HS-27A (cell line): ENCODE measurements around the gene SLC13A3.

ENCODE experiments used
- DNase-seq: peaks from one replicate; pipeline ENCODE4 v3.0.0-alpha.2; 2012; ENCODE audit warnings: low read depth, missing footprints

Gene SLC13A3

DNA sequence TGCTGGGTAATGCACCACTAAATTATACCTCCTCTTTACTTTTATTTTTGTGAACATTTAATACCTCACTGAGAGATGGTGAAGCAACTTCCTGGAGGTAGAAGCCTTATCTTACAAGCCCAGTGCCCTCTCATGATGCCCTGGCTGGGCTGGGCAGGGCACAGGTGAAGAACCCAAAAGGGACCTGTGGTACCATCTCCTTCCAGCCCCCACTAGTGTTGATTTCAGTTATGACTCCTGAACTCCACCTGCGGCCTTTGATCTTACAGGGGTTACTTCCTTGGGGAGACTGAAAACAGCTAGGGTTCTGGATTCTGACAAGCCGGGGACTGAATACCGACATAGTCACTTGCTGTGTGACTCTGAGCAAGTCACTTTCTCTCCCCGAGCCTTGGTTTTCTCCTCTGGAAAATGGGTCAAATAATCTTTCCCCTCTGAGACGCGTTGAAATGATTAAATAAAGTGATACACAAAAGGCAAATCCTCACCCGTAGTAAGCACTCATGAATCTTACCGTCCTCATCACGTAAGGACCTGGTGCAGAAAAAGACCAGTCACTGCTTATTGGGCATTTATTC lies 1.2 kb downstream of the SLC13A3 start:
- no peak for DNase-seq

DNA sequence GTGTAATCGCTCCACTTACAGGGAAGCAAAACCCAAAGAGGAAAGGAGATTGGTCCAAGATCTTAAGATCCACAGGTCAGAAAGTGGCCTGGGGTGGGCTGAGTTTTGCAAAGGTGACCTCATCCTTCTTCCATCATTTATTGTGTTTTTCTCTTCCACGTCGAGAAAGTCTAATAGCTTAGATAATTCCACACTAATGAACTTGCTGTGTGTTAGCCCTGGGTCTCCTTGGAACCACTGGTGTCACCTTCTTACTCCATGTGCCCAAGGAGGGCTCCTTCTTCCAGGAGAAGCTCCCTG lies 1.7 kb downstream of the SLC13A3 start:
- DNase-seq: no peak

DNA sequence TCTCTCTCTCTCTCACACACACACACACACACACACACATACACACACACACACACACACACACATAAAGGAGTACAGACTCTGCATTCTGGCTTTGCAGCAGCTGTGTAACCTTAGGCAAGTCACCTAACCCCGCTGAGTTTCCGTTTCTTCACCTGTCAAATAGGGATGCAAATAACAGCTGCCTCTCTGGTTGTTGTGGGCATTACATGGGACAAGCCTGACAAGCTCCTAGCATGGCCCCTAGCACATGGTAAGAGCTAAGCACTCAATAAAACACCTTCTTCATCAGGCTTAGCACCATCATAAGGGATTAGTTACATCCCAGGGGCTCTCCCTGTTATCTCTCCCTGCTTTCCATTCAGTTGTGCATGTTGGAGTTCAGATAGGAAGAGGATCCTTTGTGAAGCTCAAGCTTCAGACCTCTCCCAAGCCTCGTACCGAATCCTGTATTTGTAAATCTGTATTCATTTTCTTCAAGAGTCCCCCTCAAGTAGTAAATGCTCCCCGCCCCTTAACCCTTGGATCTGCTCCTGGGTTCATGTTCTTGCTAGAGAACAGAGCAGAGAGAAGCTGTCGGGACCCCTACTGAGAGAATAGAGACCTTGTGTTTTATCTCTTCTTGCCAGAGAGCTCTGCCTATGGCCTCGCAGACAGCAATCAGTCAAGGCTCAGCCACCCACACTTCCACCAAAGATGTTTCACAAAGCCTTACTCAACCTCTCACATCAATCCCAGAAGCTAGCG lies 2.2 kb downstream of the SLC13A3 start:
- no peak for DNase-seq

DNA sequence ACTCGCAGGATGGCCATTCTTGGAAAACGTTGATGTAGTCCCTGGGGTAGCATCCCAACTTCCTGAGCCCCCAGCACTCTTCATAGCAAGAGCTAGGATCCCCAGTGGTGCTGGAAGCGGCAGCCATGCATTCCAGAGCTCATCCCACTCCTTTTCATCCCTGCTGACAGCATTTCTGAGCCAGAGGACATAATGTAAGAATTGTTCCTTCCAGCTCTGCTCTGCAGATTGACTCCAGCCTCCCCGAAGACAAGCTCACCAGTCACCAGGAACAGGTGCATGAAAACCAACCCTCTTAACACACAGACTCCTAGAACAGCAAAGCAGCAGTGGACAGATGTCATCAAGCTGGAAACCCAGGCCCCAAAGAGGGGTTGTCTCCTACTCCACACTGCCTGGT lies 3.8 kb downstream of the SLC13A3 start:
- DNase-seq: no peak

DNA sequence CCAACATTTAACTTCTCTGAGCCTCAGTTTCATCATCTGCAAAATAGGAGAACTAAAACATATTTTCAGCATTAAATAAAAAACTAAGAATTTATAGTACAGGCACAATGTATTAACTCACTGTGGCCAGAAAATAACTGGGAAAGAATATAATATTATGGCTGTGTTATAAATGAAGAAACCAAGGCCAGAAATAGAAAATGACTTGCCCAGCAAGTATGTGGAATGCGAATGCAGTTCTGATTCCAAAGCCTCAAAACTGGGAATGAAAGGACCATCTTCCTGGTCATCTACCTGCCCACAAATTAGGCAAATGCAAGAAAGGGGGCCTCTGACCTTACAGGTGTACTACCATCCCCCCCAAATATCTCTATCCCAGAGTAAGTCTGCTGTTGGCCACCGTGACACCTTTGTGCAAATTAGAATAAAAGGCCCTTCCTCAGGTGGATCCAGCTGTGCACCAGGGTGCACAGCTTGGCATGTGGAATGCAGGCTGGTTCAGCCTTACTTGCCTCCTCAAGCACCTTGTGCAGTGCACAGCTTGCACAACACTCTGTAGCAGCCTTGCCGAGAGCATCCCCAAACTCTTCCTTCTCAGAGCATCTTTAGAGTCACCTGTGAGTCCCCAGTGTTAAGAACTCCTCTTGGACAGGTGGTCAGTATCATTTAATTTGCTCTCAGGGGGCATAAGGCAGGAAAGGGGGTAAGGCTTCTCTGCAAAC lies 4.4 kb downstream of the SLC13A3 start:
- no peak for DNase-seq

DNA sequence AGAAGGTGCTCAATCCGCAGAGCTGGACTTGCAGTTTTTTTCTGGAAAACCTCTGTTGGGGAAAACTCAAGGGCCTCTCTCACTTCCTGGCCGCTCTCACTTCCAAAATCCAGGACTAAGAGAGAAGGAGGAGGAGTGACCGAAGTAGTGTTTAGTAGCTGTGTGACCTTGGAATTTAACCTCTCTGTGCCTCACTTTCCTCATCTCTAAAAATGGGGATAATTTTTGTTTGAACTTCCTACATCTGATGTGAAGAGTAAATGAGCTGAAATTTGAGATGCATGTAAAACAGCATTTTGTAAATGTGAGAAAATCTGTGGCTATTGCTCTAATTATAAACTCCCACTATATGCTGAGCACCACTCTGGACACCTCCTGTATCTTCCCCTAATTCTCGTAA lies 5.1 kb downstream of the SLC13A3 start:
- no peak for DNase-seq

DNA sequence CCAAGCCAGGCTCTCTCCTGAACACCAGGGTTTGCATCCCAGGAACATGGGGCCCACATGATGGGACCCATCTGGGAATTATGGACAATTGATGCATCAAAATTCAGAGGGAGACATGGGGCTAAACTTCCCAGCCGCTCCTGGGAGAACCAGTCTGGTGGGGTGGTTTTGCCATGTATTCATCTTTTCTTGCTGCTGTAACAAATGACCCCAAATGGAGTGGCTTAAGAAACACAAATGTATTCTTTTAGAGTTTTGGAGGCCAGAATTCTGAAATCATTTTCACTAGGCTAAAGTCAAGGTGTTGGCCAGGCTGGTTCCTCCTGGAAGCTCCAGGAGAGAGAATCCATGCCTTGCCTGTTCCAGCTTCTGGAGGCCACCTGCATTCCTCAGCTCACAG lies 6.5 kb downstream of the SLC13A3 start:
- no peak for DNase-seq

DNA sequence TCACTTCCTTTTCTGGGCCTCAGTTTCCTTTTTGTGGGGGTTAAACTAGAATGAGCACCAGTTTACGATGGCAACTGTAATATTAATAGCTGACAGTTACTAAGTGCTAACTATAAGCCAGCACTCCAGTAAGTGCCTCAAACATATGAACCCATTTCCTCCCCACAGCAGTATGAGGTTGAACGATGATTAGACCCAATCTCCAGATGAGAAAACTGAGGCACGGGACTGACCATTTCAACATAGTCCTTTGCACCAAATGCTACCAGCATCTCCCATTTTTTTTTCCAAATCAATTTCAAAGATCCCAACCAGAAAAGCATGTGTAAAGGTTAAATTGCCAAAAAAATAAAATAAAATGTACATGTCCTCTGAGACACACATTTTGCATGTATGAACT lies 7.1 kb downstream of the SLC13A3 start:
- DNase-seq: no peak

DNA sequence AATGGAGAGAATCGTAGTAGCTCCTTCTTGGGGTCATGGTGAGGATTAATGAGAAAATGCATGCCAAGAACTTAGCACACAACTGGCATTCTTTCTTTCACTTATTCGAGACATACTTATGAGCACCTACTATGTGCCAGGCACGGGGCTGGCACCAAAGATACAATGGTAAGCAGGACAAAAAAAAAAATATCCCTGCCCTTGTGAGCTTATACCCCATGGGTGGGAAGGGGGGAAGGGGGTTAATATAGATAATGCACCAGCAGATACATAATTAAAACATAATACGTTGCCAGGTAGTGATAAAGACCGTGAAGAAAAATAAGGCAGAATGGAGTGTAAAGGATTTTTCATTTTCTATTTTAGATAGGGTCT lies 8.3 kb downstream of the SLC13A3 start:
- no peak for DNase-seq

DNA sequence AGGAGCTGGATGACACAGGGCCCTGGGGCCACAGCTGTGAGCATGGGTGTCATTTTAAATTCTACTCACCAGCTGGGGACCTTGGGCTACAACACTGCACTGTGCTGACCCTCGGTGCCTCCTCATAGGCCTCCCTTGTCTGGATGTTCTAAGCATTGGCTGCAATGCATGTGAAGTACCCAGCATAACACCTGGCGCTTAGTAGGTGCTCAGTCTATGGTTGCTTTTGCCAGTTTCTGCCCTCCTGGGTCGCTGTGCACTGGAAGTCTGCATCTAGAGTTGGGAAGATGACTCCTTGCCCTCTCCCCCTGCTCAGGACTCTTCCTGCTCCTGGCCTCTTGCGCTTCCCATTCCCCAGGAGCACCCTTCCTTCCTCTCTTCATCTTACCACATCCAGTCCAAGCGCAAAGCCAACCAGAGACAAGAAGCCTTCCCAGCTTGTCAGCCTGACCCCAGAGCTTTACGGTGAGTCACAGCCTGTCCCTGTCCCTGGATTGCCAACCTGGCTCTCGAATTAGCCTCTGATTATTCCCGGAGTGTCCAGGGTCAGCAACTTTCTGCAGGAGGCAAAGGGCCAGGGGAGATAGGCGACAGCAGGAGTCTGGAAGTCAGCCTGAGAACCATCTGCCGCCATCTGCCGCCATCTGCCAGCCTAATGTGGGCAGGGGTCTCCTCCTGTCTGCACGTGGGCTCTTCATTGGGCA lies 8.8 kb downstream of the SLC13A3 start:
- DNase-seq: no peak

DNA sequence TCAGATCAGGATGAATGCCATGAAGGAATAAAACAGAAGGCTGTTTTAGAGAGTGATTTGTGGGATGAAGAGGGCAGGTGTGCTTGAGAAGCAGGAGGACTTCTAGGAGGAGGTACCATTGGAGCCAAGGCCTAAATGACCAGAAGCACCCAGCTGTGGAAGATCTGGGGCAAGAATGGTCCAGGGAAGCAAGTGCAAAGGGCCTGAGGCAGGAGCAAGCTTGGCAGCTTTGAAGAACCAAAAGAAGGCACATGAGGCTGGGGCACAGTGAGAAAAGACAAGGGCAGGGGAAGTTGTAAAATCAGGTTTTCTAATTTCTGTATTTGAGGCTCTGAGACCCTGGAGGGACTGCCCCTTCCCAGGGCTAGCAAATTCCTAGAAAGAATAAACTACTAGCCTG lies 9.8 kb downstream of the SLC13A3 start:
- no peak for DNase-seq

DNA sequence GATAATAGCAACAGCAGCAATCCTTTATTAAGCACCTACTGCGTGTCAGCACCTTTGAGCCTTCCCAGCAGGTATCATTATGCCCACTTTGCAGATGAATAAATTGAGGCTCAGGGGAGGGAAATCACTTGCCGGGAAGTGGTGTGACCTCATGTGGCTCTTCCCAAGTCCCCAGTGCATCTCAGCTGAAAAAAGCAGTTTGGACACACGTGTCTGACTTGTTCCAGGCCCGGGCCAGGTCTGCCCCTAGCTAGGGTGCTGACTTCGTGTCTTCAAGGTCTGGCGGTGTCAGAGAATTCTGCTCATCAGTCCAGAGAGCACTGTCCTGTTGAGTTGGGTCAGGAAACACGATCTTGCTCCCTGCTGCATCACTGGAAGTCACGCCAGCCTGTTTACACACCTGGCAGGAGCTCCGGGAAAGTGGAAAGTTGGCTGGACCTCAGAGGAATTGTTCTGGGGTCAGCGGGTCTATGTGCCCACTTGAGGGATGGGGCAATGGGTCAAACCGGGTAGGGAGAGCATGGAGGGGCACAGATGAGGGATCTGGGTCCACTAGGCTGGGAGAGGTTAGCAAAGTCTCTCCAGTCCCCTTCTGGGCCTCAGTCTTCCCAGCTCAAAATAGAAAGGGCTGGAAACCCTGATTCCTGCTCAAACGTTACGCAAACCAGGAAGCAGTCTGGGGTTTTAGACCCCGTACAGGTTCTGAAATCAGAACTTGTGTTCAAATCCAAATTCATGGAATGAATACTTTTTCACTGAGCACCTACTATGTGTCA lies 10.5 kb downstream of the SLC13A3 start:
- no peak for DNase-seq

DNA sequence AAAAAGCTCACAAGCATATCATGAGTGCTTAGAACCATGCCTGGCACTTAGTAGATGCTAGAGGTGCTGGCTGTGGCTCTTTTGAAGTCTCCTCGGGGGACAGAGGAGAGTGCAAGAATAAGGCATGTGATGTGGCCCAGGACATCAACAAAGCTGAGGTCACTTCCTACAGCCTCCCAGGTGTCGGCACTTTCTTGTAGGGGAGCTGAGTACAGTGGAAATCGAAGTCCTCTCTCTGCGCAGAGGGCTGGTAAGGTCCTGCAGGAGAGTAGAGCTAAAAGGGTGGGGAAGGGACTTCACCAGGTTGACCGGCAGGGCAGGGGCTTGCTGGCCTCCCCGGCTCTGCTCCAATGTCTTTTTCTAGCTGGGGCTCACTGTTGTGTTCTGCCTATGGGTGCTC lies 11.2 kb downstream of the SLC13A3 start:
- DNase-seq: no peak

DNA sequence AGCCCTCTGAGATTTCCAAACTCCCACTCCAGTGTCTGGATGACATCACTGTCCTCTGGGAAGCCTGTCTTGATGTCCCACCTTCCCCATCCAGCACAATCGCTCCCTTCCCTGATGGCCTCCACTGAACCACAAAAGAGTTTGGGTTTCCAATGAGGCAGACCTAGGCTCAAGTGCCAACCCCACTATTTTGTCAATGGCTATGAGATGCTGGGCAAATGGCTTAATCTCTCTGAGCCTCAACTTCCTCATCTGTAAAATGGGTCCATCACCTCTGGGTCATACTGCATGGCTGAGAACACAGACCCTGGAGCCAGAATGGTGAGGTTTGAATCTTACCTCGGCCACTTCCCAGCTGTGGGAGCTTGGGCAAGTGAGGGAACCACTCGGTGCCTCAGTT lies 11.7 kb downstream of the SLC13A3 start:
- DNase-seq: no peak

DNA sequence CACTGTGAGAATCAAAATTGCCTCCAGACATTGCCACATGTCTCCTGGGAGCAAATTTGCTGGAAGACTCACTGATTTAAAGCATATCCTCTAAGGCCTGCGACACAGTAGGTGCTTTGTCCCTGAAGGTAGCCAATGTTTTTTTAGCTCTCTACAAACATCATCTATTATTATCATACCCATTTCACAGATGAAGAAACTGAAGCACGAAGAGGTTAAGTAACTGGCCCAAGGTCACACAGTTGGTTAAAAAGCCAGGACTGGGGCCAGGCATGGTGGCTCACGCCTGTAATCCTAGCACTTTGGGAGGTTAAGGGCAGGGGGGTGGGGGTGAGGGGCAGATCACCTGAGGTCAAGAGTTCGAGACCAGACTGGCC lies 12.4 kb downstream of the SLC13A3 start:
- no peak for DNase-seq

DNA sequence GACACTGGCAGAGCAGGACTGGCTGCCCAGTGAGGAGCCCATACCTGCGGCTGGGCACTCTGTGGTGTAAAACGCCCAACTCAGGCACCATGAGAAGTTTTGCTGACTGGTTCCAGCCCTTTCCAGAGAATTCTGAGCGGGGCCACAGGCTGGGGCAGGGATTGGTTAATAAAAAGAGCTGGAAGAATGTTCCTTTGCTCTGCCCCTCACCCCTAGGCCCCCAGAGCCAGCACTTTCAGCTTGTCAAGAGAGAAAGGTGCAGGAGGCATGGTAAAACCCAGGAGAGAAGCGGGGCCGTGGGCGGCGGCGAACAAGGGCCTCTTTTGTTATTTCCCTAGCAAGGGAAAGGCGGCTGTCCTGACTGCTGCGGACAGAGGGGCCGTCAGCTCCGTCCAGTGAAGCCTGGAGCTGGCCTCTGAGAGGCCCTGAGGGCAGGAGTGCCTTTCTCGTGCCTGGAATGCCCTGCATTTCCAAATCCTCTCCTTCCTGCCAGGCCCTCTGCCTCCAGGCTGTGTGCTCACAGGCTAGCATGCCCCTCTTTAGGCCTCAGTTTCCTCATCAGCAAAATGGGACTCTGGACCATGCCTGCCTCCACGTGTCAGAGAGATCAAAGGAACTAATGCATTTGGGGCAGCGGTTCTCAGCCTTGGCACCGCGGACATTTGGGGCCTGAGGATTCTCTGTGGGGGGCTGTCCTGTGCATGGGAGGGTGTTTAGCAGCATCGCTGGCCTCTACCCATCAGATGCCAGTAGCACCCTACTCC lies 12.9 kb downstream of the SLC13A3 start:
- no peak for DNase-seq

DNA sequence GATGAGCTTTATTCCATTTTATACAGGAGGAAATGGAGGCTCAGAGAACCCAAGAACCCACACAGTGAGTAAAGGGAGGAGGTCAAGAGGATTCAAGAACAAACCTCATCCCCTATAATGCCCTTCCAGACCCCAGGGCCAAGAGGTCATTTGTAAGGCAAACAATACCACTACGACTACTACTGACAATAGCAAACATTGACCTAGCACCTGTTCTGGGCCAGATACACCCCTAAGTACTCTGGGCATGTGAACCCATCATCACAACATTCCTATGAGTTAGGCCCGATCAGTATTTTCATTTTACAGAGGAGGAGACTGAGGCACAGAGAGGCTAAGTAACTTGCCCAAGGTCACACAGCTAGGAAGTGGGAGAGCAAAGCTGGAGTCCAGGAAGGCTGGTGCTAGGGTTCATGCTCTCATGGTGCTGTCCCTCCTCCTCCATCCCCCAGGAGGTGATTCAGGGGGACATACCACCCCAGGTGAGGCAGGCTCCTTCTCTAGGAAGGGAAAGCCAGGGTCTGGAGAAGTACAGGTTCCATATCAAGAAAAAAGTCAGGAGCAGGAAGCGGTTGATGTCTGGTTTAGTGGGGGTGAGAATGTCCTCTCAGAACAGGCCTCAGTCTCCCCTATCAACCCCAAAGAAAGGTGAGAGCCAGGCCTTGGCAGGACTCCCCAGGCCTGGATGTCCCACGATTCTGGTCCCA lies 13.7 kb downstream of the SLC13A3 start:
- DNase-seq: no peak

DNA sequence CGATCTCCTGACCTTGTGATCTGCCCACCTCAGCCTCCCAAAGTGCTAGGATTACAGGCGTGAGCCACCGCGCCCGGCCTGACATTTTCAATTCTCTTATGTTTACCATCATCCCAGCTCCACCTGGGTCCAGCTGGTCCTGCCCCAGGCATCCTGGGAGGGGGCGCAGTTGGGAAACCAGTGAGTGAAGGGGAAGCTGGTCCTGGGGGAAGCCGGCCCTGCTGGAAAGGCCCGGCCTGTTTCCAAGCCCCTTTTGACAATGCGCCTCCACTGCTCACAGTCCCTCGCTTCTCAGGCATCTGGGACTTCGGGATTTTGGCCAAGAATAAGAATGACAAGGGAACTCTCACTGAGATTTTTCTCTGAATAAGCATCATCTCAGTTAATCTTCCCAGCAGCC lies 14.2 kb downstream of the SLC13A3 start:
- no peak for DNase-seq

DNA sequence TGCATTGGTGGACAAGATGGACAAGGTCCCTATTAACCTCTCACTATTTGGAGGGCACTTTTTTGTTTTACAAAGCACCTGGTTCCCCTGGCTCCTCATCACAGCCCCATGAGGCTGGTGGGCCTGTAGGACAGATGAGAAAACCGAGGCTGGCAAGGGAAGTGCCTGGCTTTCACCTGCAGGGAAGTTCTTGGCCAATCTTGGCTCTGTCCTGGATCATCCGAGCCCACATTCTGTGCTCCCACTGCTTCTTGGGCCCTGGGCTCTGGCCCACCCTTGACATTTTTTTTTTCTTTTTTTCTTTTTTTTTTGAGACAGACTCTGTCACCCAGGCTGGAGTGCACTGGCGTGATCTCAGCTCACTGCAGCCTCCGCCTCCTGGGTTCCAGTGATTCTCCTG lies 14.7 kb downstream of the SLC13A3 start:
- DNase-seq: no peak

DNA sequence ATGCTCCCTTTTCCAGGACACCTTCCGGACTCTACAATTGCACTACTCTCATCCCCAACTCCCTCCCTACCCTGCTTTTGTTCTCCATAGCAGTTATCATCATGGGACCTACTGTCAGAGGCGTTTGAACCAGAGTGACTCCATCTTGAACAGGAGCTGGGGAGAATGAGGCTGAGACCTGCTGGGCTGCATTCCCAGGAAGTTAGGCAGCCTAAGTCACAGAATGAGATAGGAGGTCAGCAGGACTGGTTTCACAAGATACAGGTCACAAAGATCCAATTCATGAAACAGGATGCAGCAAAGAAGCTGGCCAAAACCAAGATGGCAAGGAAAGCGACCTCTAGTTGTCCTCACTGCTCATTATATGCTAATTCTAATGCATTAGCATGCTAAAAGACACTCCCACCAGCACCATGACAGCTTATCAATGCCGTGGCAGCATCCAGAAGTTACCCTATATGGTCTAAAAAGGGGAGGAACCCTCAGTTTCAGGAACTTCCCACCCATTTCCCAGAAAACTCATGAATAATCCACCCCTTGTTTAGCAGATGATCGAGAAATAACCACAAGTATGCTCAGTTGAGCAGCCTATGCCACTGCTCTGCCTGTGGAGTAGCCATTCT lies 15.6 kb downstream of the SLC13A3 start:
- DNase-seq: no peak

DNA sequence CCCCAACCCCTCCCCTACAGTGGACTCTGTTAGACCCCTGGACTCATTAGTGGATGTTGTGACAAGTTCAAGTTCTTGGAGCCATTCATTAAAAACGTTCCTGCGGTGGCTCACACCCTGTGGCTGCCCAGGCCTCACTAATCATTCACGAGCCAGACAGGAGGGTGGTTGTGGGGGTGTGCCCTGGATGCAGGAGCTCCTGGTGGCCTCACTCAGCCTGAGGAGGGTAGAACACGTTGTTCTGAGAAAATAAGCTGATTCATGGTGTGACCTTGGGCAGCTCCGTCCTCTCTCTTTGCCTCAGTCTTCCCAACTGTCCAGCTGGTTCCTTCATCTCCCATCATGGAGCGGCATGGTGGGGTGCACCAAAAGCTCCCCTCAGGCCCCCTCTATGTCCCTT lies 16.7 kb downstream of the SLC13A3 start:
- no peak for DNase-seq
